HepG2 (cell line): Measurements from ENCODE around the gene RPS6KA3. TPM values are rescaled to one million over a fixed set of nuclear protein-coding genes. Genes with fewer than 3 reads are reported as not detected.

ENCODE experiments used
- CCDC6 ChIP-seq: sonication (generic); formaldehyde crosslinking; IDR thresholded peaks from 2 replicates; pipeline ENCODE4 v1.8.1; 2022; ENCODE audit warnings: mild to moderate bottlenecking, missing genetic modification reagents, moderate library complexity
- FOXA1 ChIP-seq, 2 experiments: fragments of 450-650 bp in 1 of 2; sonication (generic) in 1 of 2; formaldehyde crosslinking in 1 of 2; IDR thresholded peaks; 2 replicates each; pipeline versions ENCODE4 v1.4.0 to v1.6.1; 2016 to 2020; ENCODE audit warnings: missing genetic modification reagents in 1 of 2
- NFATC3 ChIP-seq: sonication (generic); formaldehyde crosslinking; IDR thresholded peaks from 2 replicates; pipeline ENCODE4 v1.5.1; 2020; ENCODE audit warnings: mild to moderate bottlenecking, missing genetic modification reagents
- PPARG ChIP-seq: conservative IDR thresholded peaks from 2 replicates; pipeline ENCODE4 v1.6.1; 2016; ENCODE audit warnings: missing biosample characterization, missing genetic modification reagents
- RXRB ChIP-seq: IDR thresholded peaks from 2 replicates; pipeline ENCODE4 v1.6.1; 2016; ENCODE audit warnings: borderline replicate concordance, missing genetic modification reagents, missing compliant biosample characterization
- ZNF318 ChIP-seq: sonication (generic); formaldehyde crosslinking; IDR thresholded peaks from 2 replicates; pipeline ENCODE4 v1.4.0; 2020; ENCODE audit warnings: mild to moderate bottlenecking, missing genetic modification reagents
- ZNF703 ChIP-seq: sonication (generic); formaldehyde crosslinking; IDR thresholded peaks from 2 replicates; pipeline ENCODE4 v1.5.1; 2020; ENCODE audit warnings: missing genetic modification reagents, mild to moderate bottlenecking, moderate library complexity, borderline replicate concordance
- polyA plus RNA-seq, 8 experiments: library from polyadenylated mRNA; depleted of rRNA in 3 of 8; stranded (reverse) in 7 of 8; unstranded in 1 of 8; fragments of >200 nt; fragmentation: Illumina TruSeq in 4 of 8; extraction: Trizol in 4 of 8; gene quantifications; 2 replicates each; pipeline versions ENCODE4 v1.2.1 to v1.2.3, GENCODE V29; 2011 to 2016; ENCODE audit warnings: low read depth in 4 of 8, missing spikeins in 1 of 8, mixed read lengths in 1 of 8; ENCODE audit not compliant: insufficient read depth in 1 of 8
- total RNA-seq, 5 experiments: library from RNA; depleted of rRNA; stranded (reverse); fragments of >200 nt; fragmentation: Illumina TruSeq; extraction: Trizol; gene quantifications; 2 replicates each; pipeline ENCODE4 v1.2.3, GENCODE V29; 2016; ENCODE audit warnings: low read depth in 1 of 5
- TF ChIP-seq, protein P1 (sequence below): sonication (generic); formaldehyde crosslinking; IDR thresholded peaks from 2 replicates; pipeline ENCODE4 v1.8.0; 2022; ENCODE audit warnings: mild to moderate bottlenecking, missing genetic modification reagents; ENCODE audit not compliant: insufficient replicate concordance
- TF ChIP-seq, protein P2 (sequence below): IDR thresholded peaks from 2 replicates; pipeline ENCODE4 v1.6.1; 2016; ENCODE audit warnings: low read depth, control low read depth
- TF ChIP-seq, protein P3 (sequence below): sonication (generic); formaldehyde crosslinking; conservative IDR thresholded peaks from 2 replicates; pipeline ENCODE4 v1.8.0; 2022; ENCODE audit warnings: mild to moderate bottlenecking, moderate library complexity, missing genetic modification reagents
- TF ChIP-seq, protein P4 (sequence below): sonication (generic); formaldehyde crosslinking; IDR thresholded peaks from 2 replicates; pipeline ENCODE4 v1.4.0; 2020; ENCODE audit warnings: missing genetic modification reagents

Gene RPS6KA3
- total and polyA plus RNA-seq, 2 of the 13 experiments (the other 11 are each of a cell fraction or from before 2014, with no cell fraction given): 314 to 357 TPM

DNA sequence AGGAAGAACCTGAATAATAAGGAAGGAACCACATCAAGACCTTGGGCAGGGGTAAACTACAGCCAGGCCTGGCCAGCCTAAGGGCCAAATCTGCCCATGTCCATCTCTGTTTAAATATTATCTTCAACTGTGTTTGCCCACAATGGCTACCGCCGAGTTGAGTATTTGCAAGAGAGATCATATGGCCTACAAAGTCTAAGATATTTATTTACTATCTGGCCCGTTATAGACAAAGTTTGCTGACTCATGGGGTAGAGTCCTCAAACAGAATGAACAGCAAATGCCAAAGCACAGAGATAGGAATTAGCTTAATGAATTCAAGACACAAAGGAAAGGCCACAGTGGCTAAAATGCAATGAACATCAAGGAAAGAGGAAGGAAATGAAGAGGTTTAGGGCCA is 44.8 kb downstream of the RPS6KA3 start (continued):
- TF ChIP-seq, protein P1, sequence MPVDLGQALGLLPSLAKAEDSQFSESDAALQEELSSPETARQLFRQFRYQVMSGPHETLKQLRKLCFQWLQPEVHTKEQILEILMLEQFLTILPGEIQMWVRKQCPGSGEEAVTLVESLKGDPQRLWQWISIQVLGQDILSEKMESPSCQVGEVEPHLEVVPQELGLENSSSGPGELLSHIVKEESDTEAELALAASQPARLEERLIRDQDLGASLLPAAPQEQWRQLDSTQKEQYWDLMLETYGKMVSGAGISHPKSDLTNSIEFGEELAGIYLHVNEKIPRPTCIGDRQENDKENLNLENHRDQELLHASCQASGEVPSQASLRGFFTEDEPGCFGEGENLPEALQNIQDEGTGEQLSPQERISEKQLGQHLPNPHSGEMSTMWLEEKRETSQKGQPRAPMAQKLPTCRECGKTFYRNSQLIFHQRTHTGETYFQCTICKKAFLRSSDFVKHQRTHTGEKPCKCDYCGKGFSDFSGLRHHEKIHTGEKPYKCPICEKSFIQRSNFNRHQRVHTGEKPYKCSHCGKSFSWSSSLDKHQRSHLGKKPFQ (CRISPR knock-in tag): no peak
- TF ChIP-seq, protein P2, sequence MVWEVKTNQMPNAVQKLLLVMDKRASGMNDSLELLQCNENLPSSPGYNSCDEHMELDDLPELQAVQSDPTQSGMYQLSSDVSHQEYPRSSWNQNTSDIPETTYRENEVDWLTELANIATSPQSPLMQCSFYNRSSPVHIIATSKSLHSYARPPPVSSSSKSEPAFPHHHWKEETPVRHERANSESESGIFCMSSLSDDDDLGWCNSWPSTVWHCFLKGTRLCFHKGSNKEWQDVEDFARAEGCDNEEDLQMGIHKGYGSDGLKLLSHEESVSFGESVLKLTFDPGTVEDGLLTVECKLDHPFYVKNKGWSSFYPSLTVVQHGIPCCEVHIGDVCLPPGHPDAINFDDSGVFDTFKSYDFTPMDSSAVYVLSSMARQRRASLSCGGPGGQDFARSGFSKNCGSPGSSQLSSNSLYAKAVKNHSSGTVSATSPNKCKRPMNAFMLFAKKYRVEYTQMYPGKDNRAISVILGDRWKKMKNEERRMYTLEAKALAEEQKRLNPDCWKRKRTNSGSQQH (CRISPR knock-in tag): no peak
- TF ChIP-seq PPARG (CRISPR knock-in tag) (no peak), CCDC6 (CRISPR knock-in tag) (no peak), NFATC3 (CRISPR knock-in tag) (no peak), ZNF318 (CRISPR knock-in tag) (no peak), ZNF703 (no peak), FOXA1 (IDR thresholded peaks at IDR 0.05) (no peak), FOXA1 (CRISPR knock-in tag; IDR thresholded peaks at IDR 0.05) (peak; percentile 59; the same call in 1 of the 2 replicates), RXRB (CRISPR knock-in tag) (peak; percentile 45; the same call in 1 of the 2 replicates)
- TF ChIP-seq, protein P3, sequence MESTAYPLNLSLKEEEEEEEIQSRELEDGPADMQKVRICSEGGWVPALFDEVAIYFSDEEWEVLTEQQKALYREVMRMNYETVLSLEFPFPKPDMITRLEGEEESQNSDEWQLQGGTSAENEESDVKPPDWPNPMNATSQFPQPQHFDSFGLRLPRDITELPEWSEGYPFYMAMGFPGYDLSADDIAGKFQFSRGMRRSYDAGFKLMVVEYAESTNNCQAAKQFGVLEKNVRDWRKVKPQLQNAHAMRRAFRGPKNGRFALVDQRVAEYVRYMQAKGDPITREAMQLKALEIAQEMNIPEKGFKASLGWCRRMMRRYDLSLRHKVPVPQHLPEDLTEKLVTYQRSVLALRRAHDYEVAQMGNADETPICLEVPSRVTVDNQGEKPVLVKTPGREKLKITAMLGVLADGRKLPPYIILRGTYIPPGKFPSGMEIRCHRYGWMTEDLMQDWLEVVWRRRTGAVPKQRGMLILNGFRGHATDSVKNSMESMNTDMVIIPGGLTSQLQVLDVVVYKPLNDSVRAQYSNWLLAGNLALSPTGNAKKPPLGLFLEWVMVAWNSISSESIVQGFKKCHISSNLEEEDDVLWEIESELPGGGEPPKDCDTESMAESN (CRISPR knock-in tag): no peak
- TF ChIP-seq, protein P4, sequence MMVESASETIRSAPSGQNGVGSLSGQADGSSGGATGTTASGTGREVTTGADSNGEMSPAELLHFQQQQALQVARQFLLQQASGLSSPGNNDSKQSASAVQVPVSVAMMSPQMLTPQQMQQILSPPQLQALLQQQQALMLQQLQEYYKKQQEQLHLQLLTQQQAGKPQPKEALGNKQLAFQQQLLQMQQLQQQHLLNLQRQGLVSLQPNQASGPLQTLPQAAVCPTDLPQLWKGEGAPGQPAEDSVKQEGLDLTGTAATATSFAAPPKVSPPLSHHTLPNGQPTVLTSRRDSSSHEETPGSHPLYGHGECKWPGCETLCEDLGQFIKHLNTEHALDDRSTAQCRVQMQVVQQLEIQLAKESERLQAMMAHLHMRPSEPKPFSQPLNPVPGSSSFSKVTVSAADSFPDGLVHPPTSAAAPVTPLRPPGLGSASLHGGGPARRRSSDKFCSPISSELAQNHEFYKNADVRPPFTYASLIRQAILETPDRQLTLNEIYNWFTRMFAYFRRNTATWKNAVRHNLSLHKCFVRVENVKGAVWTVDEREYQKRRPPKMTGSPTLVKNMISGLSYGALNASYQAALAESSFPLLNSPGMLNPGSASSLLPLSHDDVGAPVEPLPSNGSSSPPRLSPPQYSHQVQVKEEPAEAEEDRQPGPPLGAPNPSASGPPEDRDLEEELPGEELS (CRISPR knock-in tag): peak; percentile 75
